ENCODE data around the gene SLC38A9.

The SLC38A9 gene

DNA sequence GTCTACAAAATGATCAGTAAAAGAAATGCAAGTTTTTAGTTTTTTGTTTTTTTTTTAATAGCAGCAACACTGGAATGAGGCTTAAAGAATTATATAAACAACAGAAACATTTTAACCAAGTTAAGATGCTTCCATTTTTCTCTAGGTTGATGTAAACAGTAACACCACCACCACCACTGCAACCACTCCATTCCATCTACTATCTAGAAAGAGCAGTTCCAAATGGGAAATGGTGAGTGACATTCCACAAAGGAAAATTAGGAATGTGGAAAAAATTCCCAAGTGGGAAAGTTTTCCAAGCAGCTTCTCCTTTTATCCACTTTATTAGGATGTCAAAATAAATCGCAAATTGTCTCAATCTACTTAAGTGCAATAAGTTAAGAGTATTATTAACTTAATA lies 32.6 kb downstream of the SLC38A9 start:
- no peak overlapping the region for H3K4me3 ChIP-seq (ENCODE audit: low read length)
- peak; percentile 25 for DNase-seq (ENCODE audit: low read depth)
- no peak for TF ChIP-seq CTCF (conservative IDR thresholded peaks at IDR 0.05; ENCODE audit: low read length)

DNA sequence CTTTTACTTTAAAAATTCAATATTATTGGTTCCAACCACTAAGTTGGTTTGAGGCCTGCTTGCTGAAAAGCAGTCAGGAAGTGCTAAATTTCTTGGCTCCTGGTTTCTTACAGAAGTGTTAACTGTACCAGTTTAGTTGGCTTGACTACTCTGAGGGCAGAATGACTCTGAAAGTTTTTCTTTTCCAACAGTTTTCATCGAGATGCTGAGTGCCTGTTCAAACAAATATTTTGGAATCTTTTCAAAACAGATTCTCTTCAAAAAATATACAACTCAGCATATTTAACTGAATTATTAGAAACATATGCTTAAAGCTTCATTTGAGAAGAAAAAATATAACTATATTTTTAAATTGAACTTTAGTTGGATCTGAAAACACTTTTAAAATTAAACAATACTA lies 37.0 kb downstream of the SLC38A9 start:
- no peak overlapping the region for H3K4me3 ChIP-seq (ENCODE audit: low read length)
- peak; percentile 58 for DNase-seq (ENCODE audit: low read depth)
- no peak for TF ChIP-seq CTCF (conservative IDR thresholded peaks at IDR 0.05; ENCODE audit: low read length)

DNA sequence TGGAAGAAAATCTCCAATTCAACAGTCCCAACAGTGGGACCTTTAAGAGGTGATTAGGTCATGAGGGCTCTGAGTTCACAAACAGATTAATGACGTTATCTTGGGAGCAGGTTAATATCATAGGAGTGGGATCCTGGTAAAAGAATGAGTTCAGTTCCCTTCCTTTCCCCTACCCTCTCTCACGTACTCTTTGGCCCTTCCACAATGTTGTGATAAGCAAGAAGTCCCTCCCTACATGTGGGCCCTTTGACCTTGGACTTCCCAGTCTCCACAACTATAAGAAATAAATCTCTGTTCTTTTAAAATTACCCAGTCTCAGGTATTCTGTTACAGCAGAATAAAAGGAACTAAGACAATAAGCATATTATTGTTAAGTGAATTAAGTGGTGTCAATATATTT lies 37.8 kb downstream of the SLC38A9 start:
- H3K4me3 ChIP-seq (ENCODE audit: low read length): no peak overlapping the region
- TF ChIP-seq CTCF (conservative IDR thresholded peaks at IDR 0.05; ENCODE audit: low read length): no peak
- no peak for DNase-seq (ENCODE audit: low read depth)

DNA sequence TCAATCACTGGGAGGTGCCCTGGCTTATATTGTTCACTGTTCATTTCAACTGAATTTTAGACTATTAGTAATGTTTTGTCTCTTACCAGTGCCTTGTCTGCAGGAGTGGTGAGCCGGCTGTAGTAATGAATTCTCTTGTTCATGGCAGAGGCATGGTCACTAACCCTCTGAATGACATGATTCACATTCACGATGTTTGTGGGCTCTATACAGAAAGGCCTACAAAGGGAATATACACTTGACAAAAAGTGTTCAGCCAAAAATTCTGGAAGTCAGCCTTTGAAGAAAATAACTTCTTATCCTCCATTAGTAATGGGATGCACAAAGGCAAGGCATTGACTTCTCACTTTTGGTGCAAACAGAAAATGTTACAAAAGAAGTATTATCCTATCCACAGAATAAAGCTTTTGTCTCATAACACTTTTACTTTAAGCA lies 39.6 kb downstream of the SLC38A9 start:
- no peak for DNase-seq (ENCODE audit: low read depth)
- no peak for TF ChIP-seq CTCF (conservative IDR thresholded peaks at IDR 0.05; ENCODE audit: low read length)

GRCh38 chr5:55671975-55672374 lies 40.1 kb downstream of the SLC38A9 start:
- H3K4me3 ChIP-seq (ENCODE audit: low read length): no peak overlapping the region
- DNase-seq (ENCODE audit: low read depth): no peak
- no peak for TF ChIP-seq CTCF (conservative IDR thresholded peaks at IDR 0.05; ENCODE audit: low read length)

More for the DNA sequence above, 39.6 kb downstream of the SLC38A9 start:
- H3K4me3 ChIP-seq (ENCODE audit: low read length): no peak overlapping the region

GRCh38 chr5:55668356-55668755 lies 43.8 kb downstream of the SLC38A9 start:
- TF ChIP-seq CTCF (conservative IDR thresholded peaks at IDR 0.05; ENCODE audit: low read length): no peak
- peak; percentile 77 for DNase-seq (ENCODE audit: low read depth)
- no peak overlapping the region for H3K4me3 ChIP-seq (ENCODE audit: low read length)

DNA sequence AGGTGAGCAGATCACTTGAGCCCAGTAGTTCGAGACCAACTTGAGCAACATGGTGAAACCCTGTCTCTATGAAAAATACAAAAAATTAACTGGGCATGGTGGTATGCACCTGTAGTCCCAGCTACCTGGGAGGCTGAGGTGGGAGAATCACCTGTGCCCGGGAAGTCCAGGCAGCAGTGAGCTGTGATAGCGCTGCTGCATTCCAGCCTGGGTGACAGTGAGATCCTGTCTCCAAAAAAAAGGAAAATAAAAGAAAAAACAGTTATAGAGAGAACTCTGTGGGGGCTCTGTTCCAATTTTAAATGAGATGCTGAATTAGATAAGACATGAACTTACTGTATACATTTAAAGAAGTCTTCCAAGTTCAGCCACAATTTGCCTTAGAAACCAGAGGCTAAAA lies 44.2 kb downstream of the SLC38A9 start:
- TF ChIP-seq CTCF (conservative IDR thresholded peaks at IDR 0.05; ENCODE audit: low read length): no peak
- H3K4me3 ChIP-seq (ENCODE audit: low read length): no peak overlapping the region
- DNase-seq (ENCODE audit: low read depth): no peak

All from AG10803 (cell line).